ENCODE data around the gene KCNK5.

GRCh38 chr6:39143238-39143930 is 85.9 kb downstream of the KCNK5 start:
- TF ChIP-seq, protein P1, sequence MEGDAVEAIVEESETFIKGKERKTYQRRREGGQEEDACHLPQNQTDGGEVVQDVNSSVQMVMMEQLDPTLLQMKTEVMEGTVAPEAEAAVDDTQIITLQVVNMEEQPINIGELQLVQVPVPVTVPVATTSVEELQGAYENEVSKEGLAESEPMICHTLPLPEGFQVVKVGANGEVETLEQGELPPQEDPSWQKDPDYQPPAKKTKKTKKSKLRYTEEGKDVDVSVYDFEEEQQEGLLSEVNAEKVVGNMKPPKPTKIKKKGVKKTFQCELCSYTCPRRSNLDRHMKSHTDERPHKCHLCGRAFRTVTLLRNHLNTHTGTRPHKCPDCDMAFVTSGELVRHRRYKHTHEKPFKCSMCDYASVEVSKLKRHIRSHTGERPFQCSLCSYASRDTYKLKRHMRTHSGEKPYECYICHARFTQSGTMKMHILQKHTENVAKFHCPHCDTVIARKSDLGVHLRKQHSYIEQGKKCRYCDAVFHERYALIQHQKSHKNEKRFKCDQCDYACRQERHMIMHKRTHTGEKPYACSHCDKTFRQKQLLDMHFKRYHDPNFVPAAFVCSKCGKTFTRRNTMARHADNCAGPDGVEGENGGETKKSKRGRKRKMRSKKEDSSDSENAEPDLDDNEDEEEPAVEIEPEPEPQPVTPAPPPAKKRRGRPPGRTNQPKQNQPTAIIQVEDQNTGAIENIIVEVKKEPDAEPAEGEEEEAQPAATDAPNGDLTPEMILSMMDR (IDR thresholded peaks at IDR 0.05) = no peak
- TF ChIP-seq POLR2A (IDR thresholded peaks at IDR 0.05) = no peak
